NCI-H82 treated with DMSO at 0.1 percent for 48 hours (cell line): ENCODE measurements around the gene FAM83B.
"Not testable (repeated sequence)": the region's sequence is repeated elsewhere in the genome, so short reads cannot be mapped to it uniquely, and the experiment has no call there.

Experiments
- DNase-seq: peaks from one replicate; lab custom pipeline; 2025; ENCODE audit not compliant: unreplicated experiment; lab: John Stamatoyannopoulos, UW

FAM83B gene

GRCh38 chr6:54860132-54860531 is 13.6 kb downstream of the FAM83B start:
- no peak for DNase-seq

DNA sequence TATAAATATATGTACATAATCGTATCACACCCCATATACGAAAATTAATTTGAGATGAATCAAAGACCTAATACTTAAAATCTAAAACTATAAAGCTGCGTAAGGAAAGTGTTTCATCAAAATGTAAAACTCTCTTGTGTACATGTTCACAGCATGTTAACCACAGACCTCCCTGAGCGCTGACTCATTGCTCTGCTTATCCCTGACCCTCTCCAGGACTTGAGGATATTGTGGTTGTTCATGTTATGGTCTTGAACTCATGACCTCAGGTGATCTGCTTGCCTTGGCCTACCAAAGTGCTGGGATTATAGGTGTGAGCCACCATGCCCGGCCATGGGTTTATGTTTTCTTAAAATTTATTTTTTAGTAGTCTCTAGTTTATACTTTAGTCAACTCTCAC is 14.2 kb downstream of the FAM83B start:
- no peak for DNase-seq

- DNase-seq: no peak
These were observed 15.5 kb downstream of the FAM83B start for GRCh38 chr6:54861905-54862616.

- DNase-seq: no peak
These were observed 17.7 kb downstream of the FAM83B start for GRCh38 chr6:54864272-54864671.

GRCh38 chr6:54865091-54865631 is 18.6 kb downstream of the FAM83B start:
- DNase-seq: peak; percentile 32

- no peak for DNase-seq
These were observed 22.0 kb downstream of the FAM83B start for GRCh38 chr6:54868556-54868955.

DNA sequence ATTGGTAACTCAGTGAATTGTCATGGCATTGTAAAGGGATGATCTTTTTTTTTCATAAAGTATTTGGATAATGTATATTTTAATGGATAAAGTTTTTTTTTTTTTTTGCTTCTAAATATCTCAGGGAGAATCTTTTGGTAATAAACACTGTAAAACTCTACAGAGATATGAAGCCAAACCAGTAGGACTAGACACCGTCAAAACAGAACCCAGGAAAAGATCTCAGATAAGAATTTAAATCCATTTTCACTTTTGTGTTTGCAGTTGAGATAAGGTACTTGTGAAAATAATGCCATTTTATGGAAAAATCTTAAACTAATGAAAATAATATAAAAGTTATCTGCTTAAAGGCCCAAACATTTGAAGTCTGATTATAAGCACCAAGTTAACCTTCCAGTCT is 27.0 kb downstream of the FAM83B start:
- DNase-seq: no peak

GRCh38 chr6:54874349-54875048 is 27.9 kb downstream of the FAM83B start:
- no peak for DNase-seq

GRCh38 chr6:54875539-54875938 is 29.0 kb downstream of the FAM83B start:
- DNase-seq: no peak

- DNase-seq: no peak
These were observed 29.8 kb downstream of the FAM83B start for GRCh38 chr6:54876365-54876764.

DNA sequence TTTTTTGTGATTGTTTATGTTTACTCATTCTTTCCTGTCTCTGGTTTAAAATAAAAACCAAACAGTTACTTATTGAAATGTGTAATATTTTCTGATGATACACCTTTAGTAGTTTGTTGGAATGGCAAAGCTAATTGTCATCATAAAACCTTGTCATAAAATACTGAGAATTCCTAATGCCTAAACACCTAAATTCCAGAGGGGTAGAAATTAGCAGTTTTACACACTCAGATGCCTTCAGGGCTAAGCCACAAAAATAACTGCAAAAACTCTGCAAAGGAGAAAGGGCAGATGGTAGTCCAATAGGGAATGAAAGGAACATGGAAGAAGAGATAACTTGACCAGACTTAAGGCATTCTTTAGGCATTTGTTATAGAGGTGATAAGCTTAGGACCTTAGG is 30.3 kb downstream of the FAM83B start:
- no peak for DNase-seq

- no peak for DNase-seq
These were observed 31.2 kb downstream of the FAM83B start for GRCh38 chr6:54877713-54878317.

- no peak for DNase-seq
These were observed 32.1 kb downstream of the FAM83B start for GRCh38 chr6:54878718-54879117.

DNA sequence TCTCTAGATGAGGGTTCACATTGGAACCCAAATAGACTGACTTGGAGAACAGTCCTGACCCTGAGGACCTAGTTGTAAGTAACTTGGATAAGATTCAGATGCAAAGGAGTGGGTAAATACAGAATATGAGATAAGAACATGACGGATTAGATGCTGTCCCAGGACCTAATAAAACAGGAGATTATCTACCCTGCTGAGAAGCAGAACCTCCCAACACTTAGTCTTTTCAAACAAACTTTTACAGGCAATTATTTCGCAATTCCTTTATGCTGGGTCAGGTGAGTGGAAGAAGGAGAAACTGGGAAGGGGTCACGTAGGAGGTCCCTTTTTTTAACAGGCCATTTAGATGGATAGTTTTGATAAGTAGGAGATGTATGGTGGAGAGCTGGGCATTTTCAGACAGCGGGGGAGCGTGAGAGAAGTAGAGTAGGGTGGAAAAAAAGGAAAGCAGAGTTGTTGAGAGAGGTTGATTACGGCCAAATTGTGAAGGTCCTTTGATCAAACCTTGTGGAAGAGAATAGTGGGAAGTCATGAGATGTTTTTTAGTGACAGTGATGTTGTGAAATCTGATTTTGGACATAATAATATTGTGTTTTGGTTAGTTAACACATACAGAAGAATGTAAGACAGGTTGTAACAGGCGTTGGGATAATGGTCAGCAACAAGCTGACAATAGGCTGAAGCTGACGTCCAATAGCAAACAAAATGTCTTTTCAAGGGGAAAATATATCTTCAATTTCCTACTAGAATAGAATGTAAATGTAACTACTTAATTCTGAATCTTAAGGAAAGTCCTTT is 32.8 kb downstream of the FAM83B start:
- DNase-seq: no peak

DNA sequence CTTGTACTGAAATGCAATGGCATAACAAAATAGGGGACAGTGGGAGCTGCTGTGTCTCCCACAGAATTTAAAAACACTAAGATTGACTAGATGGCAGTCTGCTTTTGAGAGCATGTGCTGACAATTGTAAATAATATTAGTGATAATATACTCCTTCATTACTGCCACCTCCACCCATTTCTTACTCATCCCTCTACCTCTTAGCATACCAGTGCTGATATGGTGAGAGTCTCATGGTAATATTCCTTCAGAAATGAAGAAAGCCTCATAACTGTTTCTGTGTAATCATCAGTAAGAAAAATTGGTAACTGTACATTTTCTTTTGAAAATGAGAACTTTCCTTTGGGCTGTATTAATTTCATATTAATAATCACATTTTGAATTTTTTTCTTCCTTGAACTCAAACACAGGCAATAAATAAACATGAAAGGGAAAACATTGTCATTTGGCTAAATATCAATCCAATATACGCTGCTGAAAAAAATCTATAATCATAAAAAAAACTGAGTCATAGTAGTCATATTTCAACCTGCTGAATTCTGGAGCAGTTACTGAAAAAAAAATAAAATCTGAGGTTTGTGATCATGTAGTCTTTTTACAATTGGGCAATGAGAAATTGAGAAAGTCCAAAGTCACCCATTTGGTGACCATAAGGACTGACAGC is 34.6 kb downstream of the FAM83B start:
- no peak for DNase-seq

- not testable (repeated sequence) for DNase-seq
These were observed 35.3 kb downstream of the FAM83B start for GRCh38 chr6:54881891-54882290.

GRCh38 chr6:54886932-54887584 is 40.5 kb downstream of the FAM83B start:
- DNase-seq: no peak

GRCh38 chr6:54891536-54891935 is 45.0 kb downstream of the FAM83B start:
- no peak for DNase-seq

- DNase-seq: no peak
These were observed 46.3 kb downstream of the FAM83B start for GRCh38 chr6:54892831-54893230.

DNA sequence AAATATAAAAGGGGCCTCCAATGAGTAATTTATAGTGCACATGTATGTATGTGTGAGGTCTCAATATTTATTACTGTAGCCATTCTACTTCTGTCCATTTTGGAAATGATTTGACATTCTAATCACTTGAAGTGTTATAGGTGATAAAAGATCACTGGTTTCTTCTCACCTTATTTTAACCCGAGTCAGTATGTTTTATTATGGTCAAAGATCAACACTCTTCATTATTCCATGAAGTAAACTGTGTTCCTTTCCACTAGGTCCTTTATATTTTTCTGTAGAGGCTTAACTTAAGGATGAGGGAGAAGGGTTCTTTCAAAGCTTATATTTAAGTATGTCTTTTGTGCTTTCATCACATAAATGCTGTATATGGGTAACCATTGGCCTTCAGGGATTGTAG is 47.2 kb downstream of the FAM83B start:
- DNase-seq: no peak
